Subcutaneous adipose tissue (tissue), 4 donors: ENCODE data around the gene IDH3G. TPM values are rescaled to one million over a fixed set of nuclear protein-coding genes. Genes with fewer than 3 reads are reported as not detected.

Experiments
- total RNA-seq, 4 donors: library from RNA; depleted of rRNA; stranded (reverse); fragments of >200 nt; gene quantifications; one replicate each; pipeline ENCODE4 v1.1.0, GENCODE V29; 2016
- TF ChIP-seq, protein P1 (sequence below): fragments of 450-650 bp; IDR thresholded peaks from one replicate; pipeline ENCODE4 v1.5.1; 2016; ENCODE audit warnings: low read depth, mild to moderate bottlenecking, control low read depth, antibody characterized with exemption, moderate library complexity

The IDH3G gene
- total RNA-seq, 4 donors from 2014 or later = 40.9 to 70.0 (median 69.5) TPM

DNA sequence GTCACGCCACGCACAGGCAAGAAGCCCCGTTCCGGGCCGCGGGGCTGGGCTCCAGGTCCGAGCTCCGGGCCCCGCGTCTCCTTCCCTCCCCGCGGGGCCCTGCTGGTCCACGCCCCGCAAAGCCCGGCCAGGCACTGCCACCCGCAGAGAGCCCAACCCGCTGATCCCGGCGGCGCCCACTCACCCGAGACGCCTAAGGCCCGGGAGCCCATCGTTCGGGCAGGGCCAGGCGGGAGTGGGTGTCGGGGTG lies 35.3 kb upstream of the IDH3G start:
- TF ChIP-seq, protein P1, sequence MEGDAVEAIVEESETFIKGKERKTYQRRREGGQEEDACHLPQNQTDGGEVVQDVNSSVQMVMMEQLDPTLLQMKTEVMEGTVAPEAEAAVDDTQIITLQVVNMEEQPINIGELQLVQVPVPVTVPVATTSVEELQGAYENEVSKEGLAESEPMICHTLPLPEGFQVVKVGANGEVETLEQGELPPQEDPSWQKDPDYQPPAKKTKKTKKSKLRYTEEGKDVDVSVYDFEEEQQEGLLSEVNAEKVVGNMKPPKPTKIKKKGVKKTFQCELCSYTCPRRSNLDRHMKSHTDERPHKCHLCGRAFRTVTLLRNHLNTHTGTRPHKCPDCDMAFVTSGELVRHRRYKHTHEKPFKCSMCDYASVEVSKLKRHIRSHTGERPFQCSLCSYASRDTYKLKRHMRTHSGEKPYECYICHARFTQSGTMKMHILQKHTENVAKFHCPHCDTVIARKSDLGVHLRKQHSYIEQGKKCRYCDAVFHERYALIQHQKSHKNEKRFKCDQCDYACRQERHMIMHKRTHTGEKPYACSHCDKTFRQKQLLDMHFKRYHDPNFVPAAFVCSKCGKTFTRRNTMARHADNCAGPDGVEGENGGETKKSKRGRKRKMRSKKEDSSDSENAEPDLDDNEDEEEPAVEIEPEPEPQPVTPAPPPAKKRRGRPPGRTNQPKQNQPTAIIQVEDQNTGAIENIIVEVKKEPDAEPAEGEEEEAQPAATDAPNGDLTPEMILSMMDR = no peak

DNA sequence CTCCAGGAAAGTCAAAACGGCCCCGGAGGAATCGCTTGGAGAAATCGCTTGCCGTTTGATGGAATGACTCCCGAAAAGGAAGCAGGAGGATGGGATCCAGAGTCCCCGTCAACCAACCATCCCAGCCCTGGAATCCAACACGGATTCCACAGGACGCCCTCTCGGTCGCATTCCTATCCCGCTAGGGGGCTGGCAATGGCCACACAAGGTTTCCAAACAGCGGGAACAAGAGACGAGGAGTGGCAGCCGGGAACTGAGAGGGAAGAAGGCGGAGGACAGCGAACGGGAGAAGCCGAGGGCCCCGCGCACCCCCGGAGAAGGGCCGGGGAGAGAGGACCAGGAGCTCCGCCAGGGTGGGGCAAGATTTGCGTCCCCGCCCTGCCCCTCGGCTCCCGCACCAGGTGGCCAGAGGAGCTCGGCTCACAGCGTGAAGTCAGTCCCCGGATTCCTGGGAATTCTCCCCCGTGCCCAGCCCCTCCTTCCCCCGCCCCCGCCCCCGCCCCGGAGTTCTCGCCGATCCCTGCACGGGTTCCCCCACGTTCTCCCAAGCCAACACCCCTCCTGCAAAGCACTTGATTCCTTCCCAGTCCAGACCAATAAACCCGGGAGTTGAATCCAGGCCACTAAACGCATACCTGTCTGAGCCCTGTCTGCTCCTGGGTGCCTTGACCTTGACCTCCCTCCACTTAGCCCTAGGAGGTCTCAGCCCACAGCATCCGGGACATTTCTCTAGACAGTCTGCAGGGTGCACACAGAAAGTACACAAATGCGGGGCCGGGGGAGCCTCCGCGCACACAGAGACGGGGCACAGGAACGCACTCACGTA lies 34.8 kb upstream of the IDH3G start:
- TF ChIP-seq, protein P1 = no peak

DNA sequence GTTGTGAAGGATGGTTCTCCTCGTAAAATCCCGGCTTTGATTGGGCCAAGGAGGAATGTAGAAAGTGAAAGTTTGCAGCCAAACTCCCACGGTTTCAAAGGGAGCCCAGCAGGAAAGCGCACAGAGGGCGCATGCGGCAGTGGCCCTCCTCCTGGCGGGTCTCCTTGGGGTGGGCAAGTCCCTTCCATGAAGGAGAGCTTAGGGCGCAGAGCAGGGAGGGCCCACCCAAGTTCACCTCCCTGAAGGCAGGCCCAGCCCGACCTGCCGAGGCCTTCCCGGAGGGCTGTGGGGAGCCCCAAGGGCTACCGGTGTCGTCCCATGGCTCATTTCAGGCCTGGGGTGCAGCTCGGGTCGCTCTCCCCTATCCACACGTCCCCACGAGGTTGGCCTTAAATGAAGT lies 34.1 kb upstream of the IDH3G start:
- TF ChIP-seq, protein P1 = no peak

DNA sequence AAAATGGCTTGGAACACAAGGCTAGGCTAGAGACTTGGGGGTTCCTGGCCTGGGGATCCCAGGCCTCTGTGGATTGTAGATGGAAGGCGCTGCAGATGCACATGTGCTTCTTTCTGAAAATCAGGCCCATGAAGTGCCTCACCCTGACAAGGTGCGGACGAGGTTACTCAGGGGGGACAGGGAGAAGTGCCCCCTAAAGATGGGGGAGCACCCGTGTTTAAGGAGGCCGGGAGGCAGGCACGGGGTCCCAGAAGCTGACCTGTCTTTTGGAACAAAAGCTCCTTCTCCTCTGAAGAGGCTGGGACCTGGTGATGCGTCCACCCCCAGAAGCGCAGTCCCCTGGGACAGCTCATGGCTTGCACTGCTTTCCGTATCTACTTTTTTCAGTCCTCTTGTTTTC lies 33.7 kb upstream of the IDH3G start:
- TF ChIP-seq, protein P1 = no peak

DNA sequence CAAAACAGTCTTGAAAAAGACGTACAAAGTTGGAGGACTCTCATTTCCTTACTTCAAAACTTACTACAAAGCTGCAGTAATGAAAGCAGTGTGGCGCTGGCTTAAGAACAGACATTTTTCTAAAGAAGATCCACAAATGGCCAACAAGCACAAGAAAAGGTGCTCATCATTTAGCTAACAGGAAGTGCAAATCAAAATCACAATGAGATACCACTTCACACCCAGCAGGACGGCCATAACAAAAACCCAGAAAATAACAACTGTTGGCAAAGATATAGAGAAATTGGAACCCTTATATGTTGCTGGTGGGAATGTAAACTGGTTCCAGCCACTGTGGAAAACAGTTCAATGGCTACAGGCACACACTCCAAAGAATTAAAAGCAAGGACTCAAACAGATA lies 32.8 kb upstream of the IDH3G start:
- TF ChIP-seq, protein P1 = no peak

DNA sequence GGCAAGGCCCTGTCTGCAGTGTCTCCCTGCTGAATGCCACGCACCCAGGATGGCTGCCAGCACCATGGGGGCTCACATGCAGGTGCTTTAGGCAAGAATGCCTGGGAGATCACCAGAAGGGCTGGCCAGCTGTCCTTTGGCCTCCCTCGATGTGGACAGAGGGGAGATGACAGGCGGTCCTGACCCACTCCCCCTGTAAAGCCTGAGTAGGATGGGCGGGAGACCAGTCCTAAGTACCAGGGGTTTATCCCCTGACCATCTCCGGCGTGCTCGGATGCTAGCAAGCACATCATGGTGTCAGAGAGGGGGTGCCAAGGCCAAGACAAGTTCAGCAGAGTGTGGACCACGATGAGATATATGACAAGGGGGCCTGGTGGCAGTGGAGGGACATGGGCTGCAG lies 30.9 kb upstream of the IDH3G start:
- TF ChIP-seq, protein P1 = no peak

DNA sequence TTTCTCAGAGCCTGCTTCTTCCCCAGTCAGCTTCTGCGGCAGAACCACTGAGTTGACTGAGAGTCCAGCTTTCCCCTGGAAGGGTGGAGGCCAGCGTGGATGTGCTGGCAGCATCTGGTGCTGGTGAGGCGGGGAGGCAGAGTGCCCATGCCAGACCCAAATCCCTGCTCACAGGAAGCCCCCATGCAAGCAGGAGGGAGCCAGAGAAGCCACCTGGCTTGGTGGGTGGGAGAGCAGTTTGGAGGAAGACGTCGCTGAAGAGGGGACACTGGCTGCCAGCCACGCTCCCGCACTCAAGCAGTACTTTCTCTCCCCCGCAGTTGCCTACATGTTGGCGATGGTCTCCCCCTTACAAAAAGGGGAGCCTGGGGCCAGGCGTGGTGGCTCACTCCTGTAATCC lies 30.2 kb upstream of the IDH3G start:
- TF ChIP-seq, protein P1 = no peak
